Measurements from ENCODE around the gene ZNF559. TPM values are rescaled to one million over a fixed set of nuclear protein-coding genes. Genes with fewer than 3 reads are reported as not detected.

ZNF559 gene
- total RNA-seq, 1 experiment from 2014 or later, result 12.5 TPM

DNA sequence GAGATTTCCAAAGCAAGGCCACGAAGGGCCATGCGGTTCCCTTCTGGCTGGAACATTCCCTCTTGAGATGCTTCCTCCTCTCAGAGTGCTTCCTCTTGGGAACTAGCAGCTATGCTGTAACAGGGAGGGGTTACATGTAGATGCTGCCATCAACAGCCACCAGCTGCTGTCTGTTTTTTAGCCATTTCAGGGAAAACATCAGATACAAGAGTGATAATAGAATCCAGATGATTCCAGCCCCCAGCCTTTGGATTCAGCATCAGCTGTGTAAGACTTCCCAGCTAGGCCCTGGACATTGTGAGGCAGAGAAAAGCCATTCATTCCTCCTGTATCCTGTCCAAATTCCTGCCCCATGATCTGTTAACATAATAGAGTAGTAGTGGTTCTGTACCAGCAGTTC lies 30.7 kb downstream of the ZNF559 start:
- no peak for DNase-seq
- Histone ChIP-seq H4K20me1 (ENCODE audit: insufficient read depth) (no peaks in the 10 kb centered on the region), H3K79me2 (ENCODE audit: low read depth) (no peaks in the 10 kb centered on the region), H3K9me2 (ENCODE audit: insufficient read depth) (no peaks in the 10 kb centered on the region), H3K4me1 (replicated peaks; ENCODE audit: insufficient read depth) (no peaks in the 10 kb centered on the region), H3F3A (ENCODE audit: insufficient read depth, low read depth) (no peaks in the 10 kb centered on the region), H3K36me3 (ENCODE audit: low read depth) (no peaks in the 10 kb centered on the region), H3K27me3 (ENCODE audit: insufficient read depth, low read depth) (no peaks in the 10 kb centered on the region), H3K27ac (no peak overlapping the region), H2AFZ (no peak overlapping the region), H3K4me2 (no peak overlapping the region), H3K9me3 (ENCODE audit: insufficient read depth, low read depth) (peaks cover 15% of the 10 kb centered on the region), H3K4me3 (no peak overlapping the region)
- ChIA-PET CTCF (no interaction called here), POLR2A (ENCODE audit: unreplicated experiment) (no interaction called here)
- TF ChIP-seq, protein P1, sequence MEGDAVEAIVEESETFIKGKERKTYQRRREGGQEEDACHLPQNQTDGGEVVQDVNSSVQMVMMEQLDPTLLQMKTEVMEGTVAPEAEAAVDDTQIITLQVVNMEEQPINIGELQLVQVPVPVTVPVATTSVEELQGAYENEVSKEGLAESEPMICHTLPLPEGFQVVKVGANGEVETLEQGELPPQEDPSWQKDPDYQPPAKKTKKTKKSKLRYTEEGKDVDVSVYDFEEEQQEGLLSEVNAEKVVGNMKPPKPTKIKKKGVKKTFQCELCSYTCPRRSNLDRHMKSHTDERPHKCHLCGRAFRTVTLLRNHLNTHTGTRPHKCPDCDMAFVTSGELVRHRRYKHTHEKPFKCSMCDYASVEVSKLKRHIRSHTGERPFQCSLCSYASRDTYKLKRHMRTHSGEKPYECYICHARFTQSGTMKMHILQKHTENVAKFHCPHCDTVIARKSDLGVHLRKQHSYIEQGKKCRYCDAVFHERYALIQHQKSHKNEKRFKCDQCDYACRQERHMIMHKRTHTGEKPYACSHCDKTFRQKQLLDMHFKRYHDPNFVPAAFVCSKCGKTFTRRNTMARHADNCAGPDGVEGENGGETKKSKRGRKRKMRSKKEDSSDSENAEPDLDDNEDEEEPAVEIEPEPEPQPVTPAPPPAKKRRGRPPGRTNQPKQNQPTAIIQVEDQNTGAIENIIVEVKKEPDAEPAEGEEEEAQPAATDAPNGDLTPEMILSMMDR (conservative IDR thresholded peaks at IDR 0.05), result no peak
- TF ChIP-seq EZH2 (IDR thresholded peaks at IDR 0.05; ENCODE audit: low read depth), result no peak
- intact Hi-C loops (cut with micrococcal nuclease; ENCODE audit: unreplicated experiment), result no loop called here
- no TSS peak for BruUV-seq (replicated peaks)

- Histone ChIP-seq H3K36me3 (ENCODE audit: low read depth) (no peaks in the 10 kb centered on the region), H3K4me1 (replicated peaks; ENCODE audit: insufficient read depth) (no peaks in the 10 kb centered on the region), H3K9me2 (ENCODE audit: insufficient read depth) (no peaks in the 10 kb centered on the region), H3K4me3 (no peak within 1 kb of the TSS), H2AFZ (no peak within 1 kb of the TSS), H4K20me1 (ENCODE audit: insufficient read depth) (no peaks in the 10 kb centered on the region), H3K27me3 (ENCODE audit: insufficient read depth, low read depth) (no peaks in the 10 kb centered on the region), H3K27ac (no peak within 1 kb of the TSS), H3K4me2 (no peak within 1 kb of the TSS), H3K9me3 (ENCODE audit: insufficient read depth, low read depth) (peaks cover 25% of the 10 kb centered on the region), H3K79me2 (ENCODE audit: low read depth) (no peaks in the 10 kb centered on the region), H3F3A (ENCODE audit: insufficient read depth, low read depth) (no peaks in the 10 kb centered on the region)
- ChIA-PET POLR2A (ENCODE audit: unreplicated experiment) (no interaction called here), CTCF (no interaction called here)
- TF ChIP-seq, protein P1 (conservative IDR thresholded peaks at IDR 0.05), result no peak
- no peak for TF ChIP-seq EZH2 (IDR thresholded peaks at IDR 0.05; ENCODE audit: low read depth)
- intact Hi-C loops (cut with micrococcal nuclease; ENCODE audit: unreplicated experiment), result no loop called here
- no TSS peak for BruUV-seq (replicated peaks)
- DNase-seq, result no peak
Observed at GRCh38 chr19:9362905-9363304, 38.9 kb downstream of the ZNF559 start, which contains the start of gene ZNF177. TSS of gene ZNF177 (plus strand) at chr19:9363013. CDS start at chr19:9378312, 15,299 bp downstream.

- no peak overlapping the region for H3K4me2 ChIP-seq
- H3F3A ChIP-seq (ENCODE audit: insufficient read depth, low read depth), result no peaks in the 10 kb centered on the region
- POLR2A ChIA-PET (ENCODE audit: unreplicated experiment), result no interaction called here
- BruUV-seq (replicated peaks), result no TSS peak
- peaks cover 49% of the 10 kb centered on the region for H3K9me3 ChIP-seq (ENCODE audit: insufficient read depth, low read depth)
- H3K27ac ChIP-seq, result no peak overlapping the region
- H3K9me2 ChIP-seq (ENCODE audit: insufficient read depth), result no peaks in the 10 kb centered on the region
- H3K4me3 ChIP-seq, result no peak overlapping the region
- no peak for DNase-seq
- CTCF ChIA-PET, result no interaction called here
- H3K36me3 ChIP-seq (ENCODE audit: low read depth), result no peaks in the 10 kb centered on the region
- H3K4me1 ChIP-seq (replicated peaks; ENCODE audit: insufficient read depth), result no peaks in the 10 kb centered on the region
- H3K27me3 ChIP-seq (ENCODE audit: insufficient read depth, low read depth), result no peaks in the 10 kb centered on the region
- intact Hi-C loops (cut with micrococcal nuclease; ENCODE audit: unreplicated experiment), result no loop called here
- no peak for TF ChIP-seq EZH2 (IDR thresholded peaks at IDR 0.05; ENCODE audit: low read depth)
- TF ChIP-seq, protein P1 (conservative IDR thresholded peaks at IDR 0.05), result no peak
- no peak overlapping the region for H2AFZ ChIP-seq
- H4K20me1 ChIP-seq (ENCODE audit: insufficient read depth), result no peaks in the 10 kb centered on the region
- H3K79me2 ChIP-seq (ENCODE audit: low read depth), result no peaks in the 10 kb centered on the region
Observed at GRCh38 chr19:9370738-9371619, 47.0 kb downstream of the ZNF559 start.

Measured in PC-9 (cell line).